GM19238 (cell line): ENCODE results near the gene UCKL1.
"Not testable (repeated sequence)": the region's sequence is repeated elsewhere in the genome, so short reads cannot be mapped to it uniquely, and the experiment has no call there.

ENCODE experiments used
- DNase-seq: peaks from one replicate; pipeline ENCODE4 v3.0.0; 2011; ENCODE audit warnings: low spot score; ENCODE audit not compliant: insufficient read length

Gene UCKL1

GRCh38 chr20:63972312-63973159 lies 16.3 kb upstream of the UCKL1 start:
- DNase-seq = peak; percentile 3

- DNase-seq = not testable (repeated sequence)
Observed at GRCh38 chr20:63971960-63972311, 15.7 kb upstream of the UCKL1 start.

- no peak for DNase-seq
Observed at GRCh38 chr20:63970714-63971431, 14.7 kb upstream of the UCKL1 start.

- DNase-seq = peak; percentile 83
Observed at GRCh38 chr20:63969838-63970713, 13.9 kb upstream of the UCKL1 start, which contains the start of gene ZNF512B. TSS of gene ZNF512B (minus strand) at chr20:63969930. CDS start at chr20:63967950, 1,980 bp downstream.

- no peak for DNase-seq
Observed at GRCh38 chr20:63968928-63969760, 12.9 kb upstream of the UCKL1 start.

- no peak for DNase-seq
Observed at GRCh38 chr20:63968136-63968927, 12.1 kb upstream of the UCKL1 start.

- no peak for DNase-seq
Observed at GRCh38 chr20:63967330-63968135, 11.3 kb upstream of the UCKL1 start.

- no peak for DNase-seq
Observed at GRCh38 chr20:63966944-63967322, 10.7 kb upstream of the UCKL1 start.

GRCh38 chr20:63966172-63966943 lies 10.1 kb upstream of the UCKL1 start:
- DNase-seq = no peak

- no peak for DNase-seq
Observed at GRCh38 chr20:63964412-63964811, 8.2 kb upstream of the UCKL1 start.

GRCh38 chr20:63963784-63964301 lies 7.6 kb upstream of the UCKL1 start:
- DNase-seq = no peak

- no peak for DNase-seq
Observed at GRCh38 chr20:63963348-63963741, 7.1 kb upstream of the UCKL1 start.

GRCh38 chr20:63962426-63963347 lies 6.5 kb upstream of the UCKL1 start:
- DNase-seq = no peak

GRCh38 chr20:63961664-63962425 lies 5.6 kb upstream of the UCKL1 start:
- no peak for DNase-seq

GRCh38 chr20:63960654-63961621 lies 4.7 kb upstream of the UCKL1 start:
- not testable (repeated sequence) for DNase-seq
